Epidermal melanocyte (primary cell): ENCODE results near the gene PIGO.

Source experiments
- DNase-seq: peaks from one replicate; pipeline ENCODE4 v3.0.0; 2011; ENCODE audit warnings: low spot score; ENCODE audit not compliant: insufficient read length

The PIGO gene

GRCh38 chr9:35096035-35096849, at the start of gene PIGO:
Gene PIGO, minus strand, starts transcription at chr9:35096591. Its CDS starts 1,026 bp downstream, at chr9:35095565.
- peak; percentile 84 for DNase-seq

DNA sequence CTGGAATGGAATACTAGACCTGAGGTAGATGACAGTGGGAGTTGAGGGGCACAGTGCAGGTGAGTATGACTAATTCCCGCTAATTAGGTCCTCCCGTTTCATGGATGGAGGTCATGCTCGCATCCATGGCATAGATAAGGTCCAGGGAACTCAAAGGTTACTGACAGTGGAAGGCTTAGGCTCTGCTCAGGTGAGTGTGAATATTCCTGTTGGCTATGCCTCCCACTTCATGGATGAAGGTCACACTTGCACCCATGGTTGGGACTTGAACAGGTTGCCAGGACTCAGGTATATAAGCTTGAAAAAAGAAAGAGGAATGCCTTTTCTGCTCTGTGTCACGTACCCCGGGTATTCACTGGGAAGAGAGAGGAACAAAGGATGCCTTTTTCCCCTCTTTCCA, 45.6 kb upstream of the PIGO start:
- DNase-seq = no peak

- no peak for DNase-seq
These were observed 43.7 kb upstream of the PIGO start for GRCh38 chr9:35140093-35140492.

- DNase-seq = no peak
These were observed 40.5 kb upstream of the PIGO start for GRCh38 chr9:35136866-35137265.

- DNase-seq = no peak
These were observed 39.6 kb upstream of the PIGO start for GRCh38 chr9:35135988-35136387.

DNA sequence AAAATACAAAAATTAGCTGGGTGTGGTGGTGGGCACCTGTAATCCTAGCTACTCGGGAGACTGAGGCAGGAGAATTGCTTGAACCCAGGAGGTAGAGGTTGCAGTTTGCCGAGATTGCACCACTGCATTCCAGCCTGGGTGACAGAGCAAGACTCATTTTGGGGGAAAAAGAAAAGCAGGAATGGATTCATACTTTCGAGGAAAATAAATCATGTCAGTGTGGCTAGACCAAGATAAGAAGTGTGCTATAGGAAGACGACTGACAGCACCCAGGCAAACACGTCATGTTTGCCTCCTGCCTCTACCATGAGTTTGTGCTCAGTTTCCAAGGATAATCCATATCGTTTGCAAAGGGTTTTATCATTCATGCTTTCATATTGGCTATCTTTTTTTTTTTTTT, 38.5 kb upstream of the PIGO start:
- DNase-seq = no peak

- peak; percentile 79 for DNase-seq
These were observed 20.6 kb upstream of the PIGO start for GRCh38 chr9:35116898-35117551.

GRCh38 chr9:35116539-35116897, 20.1 kb upstream of the PIGO start:
- DNase-seq = no peak

DNA sequence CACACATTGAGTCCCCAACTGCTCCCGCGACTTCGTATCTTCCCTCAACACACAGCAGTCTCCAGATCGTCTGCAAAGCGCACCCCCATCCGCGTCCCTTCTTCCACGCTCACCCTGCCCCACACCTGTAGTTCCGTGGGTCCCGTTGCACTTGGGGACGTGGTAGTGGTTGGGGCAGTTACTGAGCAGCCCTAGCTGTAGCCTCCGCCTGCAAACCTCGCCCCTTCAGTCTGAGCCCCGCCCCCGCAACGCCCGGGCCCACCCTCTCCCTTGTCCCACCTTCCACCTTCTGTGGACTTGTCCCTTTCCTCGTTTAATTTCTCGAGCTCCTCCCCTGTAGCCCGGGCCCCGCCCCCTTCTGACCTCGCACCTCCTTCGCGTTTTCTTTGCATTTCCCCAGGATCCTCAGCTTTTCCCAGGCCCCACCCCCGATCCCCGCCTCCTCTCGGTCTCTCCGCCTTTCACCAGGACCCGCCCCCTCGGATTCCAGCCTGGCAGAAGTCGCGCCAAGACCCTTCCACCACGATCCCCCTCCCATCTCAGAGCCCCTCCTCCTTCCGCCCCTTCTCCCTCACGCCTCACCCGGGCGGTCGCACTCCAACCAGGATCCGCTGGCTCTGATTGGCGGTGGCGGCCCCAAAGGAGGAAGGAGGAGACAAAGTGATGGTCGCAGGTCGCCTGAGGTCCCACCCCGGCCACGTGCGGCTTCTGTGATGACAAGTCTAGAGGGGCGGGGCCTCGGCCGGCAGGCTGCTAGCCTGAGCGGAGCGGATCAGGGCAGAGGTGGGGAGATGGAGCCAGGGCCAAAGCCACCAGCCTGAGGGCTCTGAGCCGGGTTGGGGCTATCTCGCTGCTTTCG, 19.5 kb upstream of the PIGO start, which contains the start of gene ATOSB:
Gene ATOSB (minus strand): TSS at position 183 of the 859 bp plus-strand sequence. CDS start 7,588 bp downstream, outside the sequence.
- DNase-seq = peak; percentile 81

DNA sequence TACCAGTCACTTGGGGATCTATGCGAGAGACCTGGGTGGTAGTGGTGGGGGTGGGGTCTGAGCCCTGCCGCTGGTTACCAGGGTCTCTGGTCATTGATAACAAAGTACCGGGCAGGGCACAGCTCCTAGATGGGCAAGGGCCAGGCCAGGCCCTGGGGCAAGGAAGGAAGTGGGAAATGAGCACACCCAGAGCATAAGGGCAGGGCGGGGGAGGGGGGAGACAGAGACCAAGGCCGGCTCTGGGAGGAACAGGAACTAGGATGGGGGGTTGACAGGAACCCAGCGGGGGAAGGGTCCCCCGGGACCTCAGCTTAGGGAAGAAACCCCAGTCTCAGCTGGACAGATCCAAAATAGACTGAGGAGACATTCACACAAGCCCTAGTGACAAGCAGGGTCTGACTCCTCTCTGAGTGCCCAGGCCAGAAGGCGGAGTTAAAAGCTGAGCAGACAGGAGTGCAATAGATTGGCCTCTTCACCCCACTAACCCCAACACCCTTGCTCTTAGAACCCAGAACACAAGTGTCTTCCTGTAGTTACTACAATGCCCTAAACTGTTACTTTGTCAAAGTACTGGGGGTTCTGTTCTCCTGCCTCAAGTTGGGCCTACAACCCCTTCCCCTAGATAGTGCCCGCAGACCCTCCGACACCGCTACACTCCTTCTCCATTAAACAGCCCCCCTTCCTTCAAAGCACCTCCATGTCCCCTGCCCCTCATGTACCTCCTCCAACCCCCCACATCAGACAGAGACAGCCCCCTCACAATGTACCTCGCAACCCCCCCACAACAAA, 18.6 kb upstream of the PIGO start:
- DNase-seq = no peak

GRCh38 chr9:35114113-35114839, 17.9 kb upstream of the PIGO start:
- peak; percentile 85 for DNase-seq

DNA sequence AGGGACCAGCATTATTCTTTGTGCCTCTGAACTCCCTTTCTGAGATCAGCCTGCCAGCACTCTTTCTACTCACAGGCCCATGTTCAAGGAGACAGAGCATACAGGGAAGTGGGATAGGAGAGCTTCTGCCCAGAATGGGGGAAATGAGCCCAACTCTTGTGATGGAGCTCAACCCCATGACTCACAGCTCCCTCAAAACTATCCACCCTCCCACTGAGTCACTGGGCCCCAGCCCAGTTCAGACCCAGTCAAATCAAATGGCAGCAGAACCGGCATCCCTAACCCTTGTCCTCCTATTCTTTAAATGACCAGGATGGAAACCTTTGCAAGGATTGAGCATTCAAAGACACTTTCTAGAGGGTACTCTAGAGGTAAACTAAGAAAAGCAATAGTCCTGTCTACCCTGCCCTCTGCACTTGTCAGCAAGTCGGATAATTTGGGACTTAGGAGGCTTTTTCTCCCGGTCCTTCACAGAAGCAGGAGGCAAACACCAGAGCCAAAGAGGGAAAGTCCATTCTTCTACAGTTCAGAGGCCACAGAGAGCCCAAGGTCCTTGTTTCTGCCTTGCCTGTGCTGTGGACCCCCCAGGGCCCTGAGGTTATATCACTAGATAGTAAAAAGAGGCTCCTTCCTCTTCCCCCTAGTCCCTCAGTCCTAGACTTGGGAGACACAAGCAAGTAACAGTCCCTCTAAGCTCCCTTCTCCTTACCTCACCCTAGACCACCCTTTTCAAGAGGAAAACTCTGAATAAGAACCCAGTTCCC, 16.0 kb upstream of the PIGO start:
- no peak for DNase-seq

DNA sequence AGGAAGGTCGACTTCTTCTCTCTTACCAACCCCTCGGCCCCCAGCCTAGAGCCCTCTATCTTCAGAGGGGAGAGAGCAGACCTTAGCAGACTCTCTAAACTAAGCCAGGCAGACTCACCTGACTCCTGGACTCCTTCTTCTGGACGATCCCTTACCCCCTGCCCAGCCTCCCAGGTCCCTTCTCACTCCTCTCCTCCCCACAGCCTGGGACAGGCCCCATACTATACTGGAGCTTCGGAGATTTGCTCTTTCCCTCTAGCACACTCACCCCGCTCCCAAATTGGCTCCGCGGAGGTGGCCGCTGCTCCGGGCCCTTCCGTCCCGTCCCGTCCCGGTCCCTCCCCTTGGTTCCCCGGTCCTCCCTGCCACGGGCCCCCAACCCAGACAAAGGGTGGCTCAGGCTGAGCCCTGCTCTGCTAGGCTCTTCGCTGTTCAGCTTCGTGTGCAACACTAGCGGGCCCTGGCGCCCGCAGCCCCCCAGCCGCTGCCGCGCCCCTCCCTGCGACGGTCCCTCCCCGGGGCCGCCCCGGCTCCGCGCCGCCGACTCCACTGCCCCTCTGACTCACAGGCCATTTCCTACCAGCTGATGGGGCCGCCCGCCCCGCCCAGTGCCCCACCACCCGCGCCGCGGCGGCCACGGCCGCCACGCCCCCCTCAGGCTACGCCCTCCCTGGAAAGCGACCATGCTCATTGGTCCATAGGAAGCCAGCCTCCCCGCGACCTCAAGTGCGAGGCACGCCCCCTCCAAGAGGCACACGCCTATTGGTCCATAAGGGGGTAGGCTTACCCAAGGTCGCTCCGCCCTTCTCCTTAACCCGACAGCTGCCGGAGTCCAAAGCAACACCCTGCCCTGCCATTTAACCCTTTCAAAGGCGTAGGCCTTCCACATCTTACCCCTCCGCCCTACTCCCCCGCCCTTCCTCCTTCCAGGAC, 14.9 kb upstream of the PIGO start:
- peak; percentile 96 for DNase-seq

- DNase-seq = no peak
These were observed 14.0 kb upstream of the PIGO start for GRCh38 chr9:35110327-35110761.

- no peak for DNase-seq
These were observed 12.7 kb upstream of the PIGO start for GRCh38 chr9:35108946-35109575.

GRCh38 chr9:35108461-35108860, 12.1 kb upstream of the PIGO start:
- DNase-seq = no peak

- DNase-seq = no peak
These were observed 11.2 kb upstream of the PIGO start for GRCh38 chr9:35107297-35108290.
